Ectodermal cell (in vitro differentiated cells): ENCODE measurements around the gene LRR1.
"Not testable (repeated sequence)": the region's sequence is repeated elsewhere in the genome, so short reads cannot be mapped to it uniquely, and the experiment has no call there.

Source experiments
- H3K27ac ChIP-seq: 2 replicates; pipeline ENCODE4 v1.7.0; 2013; ENCODE audit warnings: mild to moderate bottlenecking, low read depth, low read length; ENCODE audit not compliant: insufficient read depth, poor library complexity, severe bottlenecking
- H3K27me3 ChIP-seq: 2 replicates; pipeline ENCODE4 v1.7.0; 2013; ENCODE audit warnings: mild to moderate bottlenecking, low read length; ENCODE audit not compliant: insufficient read depth, control insufficient read depth, poor library complexity, severe bottlenecking
- H3K36me3 ChIP-seq: one replicate; pipeline ENCODE4 v1.7.0; 2013; ENCODE audit warnings: low read length; ENCODE audit not compliant: control insufficient read depth, insufficient read depth
- H3K4me1 ChIP-seq: one replicate; pipeline ENCODE4 v1.7.0; 2013; ENCODE audit warnings: low read length; ENCODE audit not compliant: control insufficient read depth, insufficient read depth
- H3K4me3 ChIP-seq: 2 replicates; pipeline ENCODE4 v1.7.0; 2013; ENCODE audit warnings: low read depth, low read length, control low read depth; ENCODE audit not compliant: insufficient read depth
- H3K9me3 ChIP-seq: 2 replicates; pipeline ENCODE4 v1.7.0; 2013; ENCODE audit warnings: mild to moderate bottlenecking, low read length, moderate library complexity; ENCODE audit not compliant: control insufficient read depth
- WGBS, 2 experiments: methylation state at CpG; one replicate each; pipeline ENCODE4 v1.1.7; 2013; ENCODE audit warnings: missing lambda C conversion rate in 2 of 2; 5-methylcytosine and 5-hydroxymethylcytosine counted together

The LRR1 gene

GRCh38 chr14:49569281-49569680 lies 29.5 kb upstream of the LRR1 start:
- Histone ChIP-seq H3K36me3 (no peaks in the 10 kb centered on the region), H3K4me3 (no peak overlapping the region), H3K9me3 (no peaks in the 10 kb centered on the region), H3K27me3 (no peaks in the 10 kb centered on the region), H3K4me1 (no peaks in the 10 kb centered on the region), H3K27ac (no peak overlapping the region)
- 92 to 95% methylated on average over 3 of the region's 3 CpGs for WGBS, 2 experiments

- H3K36me3 ChIP-seq, result peaks cover 6% of the 10 kb centered on the region
- H3K4me3 ChIP-seq, result no peak overlapping the region
- no peak overlapping the region for H3K27ac ChIP-seq
- WGBS, 2 experiments, result 96 to 98% methylated on average over 2 to 5 of the region's 5 CpGs
- no peaks in the 10 kb centered on the region for H3K27me3 ChIP-seq
- no peaks in the 10 kb centered on the region for H3K9me3 ChIP-seq
- no peaks in the 10 kb centered on the region for H3K4me1 ChIP-seq
Measured at GRCh38 chr14:49574038-49574437, 24.7 kb upstream of the LRR1 start.

DNA sequence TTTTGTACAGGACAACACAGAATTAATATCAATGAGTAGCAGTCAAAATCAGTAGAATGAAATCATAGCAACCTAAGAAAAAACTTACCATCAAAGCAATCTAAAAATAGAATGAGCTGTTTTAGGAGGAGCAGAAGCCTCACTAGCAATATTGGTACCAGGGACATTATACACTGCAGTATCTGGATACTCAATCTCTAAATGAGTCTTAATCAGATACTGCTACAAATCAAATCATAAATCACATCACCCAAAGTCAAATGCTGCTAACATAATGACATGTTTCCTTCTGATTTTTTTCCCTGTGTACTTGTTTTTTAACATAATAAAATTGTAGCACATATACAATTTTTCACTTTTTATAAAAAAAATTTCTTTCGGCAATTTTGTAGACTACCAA lies 20.6 kb upstream of the LRR1 start:
- Histone ChIP-seq H3K27me3 (no peaks in the 10 kb centered on the region), H3K36me3 (peaks cover 15% of the 10 kb centered on the region), H3K4me3 (no peak overlapping the region), H3K4me1 (no peaks in the 10 kb centered on the region), H3K27ac (no peak overlapping the region), H3K9me3 (no peaks in the 10 kb centered on the region)
- 94 to 100% methylated on average over 1 of the region's 1 CpG for WGBS, 2 experiments

DNA sequence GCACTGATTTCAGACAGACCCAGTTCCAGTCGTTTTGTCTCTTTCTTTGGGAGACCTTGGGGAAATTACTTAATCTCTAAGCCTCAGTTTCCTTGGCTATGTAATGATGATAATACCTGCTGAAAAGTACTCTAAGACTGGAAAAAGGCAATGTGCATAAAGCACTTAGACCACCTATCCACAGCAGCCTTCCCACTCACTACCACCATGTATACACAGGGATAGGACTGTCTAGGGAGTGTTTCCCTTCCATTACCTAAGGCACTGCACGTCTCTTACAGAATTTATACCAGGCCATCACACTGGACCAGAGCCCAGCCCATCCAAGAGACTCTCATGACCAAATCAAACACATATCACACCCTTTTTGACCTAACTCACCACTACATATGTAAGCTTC lies 18.9 kb upstream of the LRR1 start:
- Histone ChIP-seq H3K36me3 (peaks cover 29% of the 10 kb centered on the region), H3K4me3 (no peak overlapping the region), H3K9me3 (no peaks in the 10 kb centered on the region), H3K27me3 (no peaks in the 10 kb centered on the region), H3K4me1 (peaks cover 7% of the 10 kb centered on the region), H3K27ac (no peak overlapping the region)
- WGBS, 2 experiments, result 93 to 98% methylated on average over 2 of the region's 2 CpGs

- Histone ChIP-seq H3K4me3 (no peak overlapping the region), H3K27me3 (no peaks in the 10 kb centered on the region), H3K36me3 (peaks cover 29% of the 10 kb centered on the region), H3K9me3 (no peaks in the 10 kb centered on the region), H3K4me1 (peaks cover 7% of the 10 kb centered on the region), H3K27ac (no peak overlapping the region)
- WGBS, 2 experiments, result 95% methylated on average over 9 of the region's 9 CpGs
Measured at GRCh38 chr14:49581209-49582112, 17.3 kb upstream of the LRR1 start.

GRCh38 chr14:49582113-49582977 lies 16.4 kb upstream of the LRR1 start:
- H3K27ac ChIP-seq, result peak overlapping the region; percentile 23
- H3K4me1 ChIP-seq, result peaks cover 7% of the 10 kb centered on the region
- WGBS, 2 experiments, result 91 to 93% methylated on average over 3 of the region's 4 CpGs
- no peak overlapping the region for H3K4me3 ChIP-seq
- H3K9me3 ChIP-seq, result no peaks in the 10 kb centered on the region
- peaks cover 28% of the 10 kb centered on the region for H3K36me3 ChIP-seq
- H3K27me3 ChIP-seq, result no peaks in the 10 kb centered on the region

- no peaks in the 10 kb centered on the region for H3K27me3 ChIP-seq
- H3K9me3 ChIP-seq, result no peaks in the 10 kb centered on the region
- H3K36me3 ChIP-seq, result peaks cover 24% of the 10 kb centered on the region
- 91 to 95% methylated on average over 5 to 6 of the region's 6 CpGs for WGBS, 2 experiments
- peaks cover 7% of the 10 kb centered on the region for H3K4me1 ChIP-seq
- H3K4me3 ChIP-seq, result peak overlapping the region; percentile 4
- H3K27ac ChIP-seq, result no peak overlapping the region
Measured at GRCh38 chr14:49583629-49584028, 15.1 kb upstream of the LRR1 start.

GRCh38 chr14:49584058-49584457 lies 14.7 kb upstream of the LRR1 start:
- Histone ChIP-seq H3K27me3 (no peaks in the 10 kb centered on the region), H3K4me3 (peak overlapping the region; percentile 99), H3K27ac (no peak overlapping the region), H3K4me1 (peaks cover 7% of the 10 kb centered on the region), H3K9me3 (no peaks in the 10 kb centered on the region), H3K36me3 (peaks cover 24% of the 10 kb centered on the region)
- 86 to 91% methylated on average over 11 of the region's 11 CpGs for WGBS, 2 experiments

DNA sequence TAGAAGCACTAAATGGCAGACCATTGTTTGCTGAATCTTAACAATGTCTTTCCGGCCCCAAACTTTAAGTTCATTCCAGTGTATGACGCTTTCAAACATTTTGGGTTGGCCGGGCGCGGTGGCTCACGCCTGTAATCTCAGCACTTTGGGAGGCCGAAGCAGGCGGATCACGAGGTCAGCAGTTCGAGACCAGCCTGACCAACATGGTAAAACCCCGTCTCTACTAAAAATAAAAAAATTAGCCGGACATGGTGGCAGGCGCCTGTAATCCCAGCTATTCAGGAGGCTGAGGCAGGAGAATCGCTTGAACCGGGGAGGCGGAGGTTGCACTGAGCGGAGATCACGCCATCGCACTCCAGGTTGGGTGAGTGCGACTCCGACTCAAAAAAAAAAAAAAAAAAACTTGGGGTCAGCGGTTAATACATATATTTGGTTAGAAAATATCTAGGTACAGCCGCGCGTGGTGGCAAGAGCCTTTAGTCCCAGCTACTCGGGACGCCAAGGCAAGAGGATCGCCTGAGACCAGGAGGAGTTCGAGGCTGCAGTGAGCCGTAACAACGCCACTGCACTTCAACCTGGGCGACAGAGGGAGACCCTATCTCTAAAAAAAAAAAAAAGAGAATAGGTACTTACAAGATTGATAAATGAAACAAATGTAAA lies 13.6 kb upstream of the LRR1 start:
- not testable (repeated sequence) for H3K9me3 ChIP-seq, H3K4me1 ChIP-seq, H3K27ac ChIP-seq, H3K27me3 ChIP-seq
- Histone ChIP-seq H3K36me3 (peaks cover 24% of the 10 kb centered on the region), H3K4me3 (peak overlapping the region; percentile 99)
- 5 to 7% methylated on average over 31 to 32 of the region's 32 CpGs for WGBS, 2 experiments
